ENCODE measurements around the gene CYBA. TPM values are rescaled to one million over a fixed set of nuclear protein-coding genes. Genes with fewer than 3 reads are reported as not detected.
A peak's percentile ranks its signal among the peaks of the same experiment; 100 is the strongest.

The CYBA gene
- total and polyA plus RNA-seq, 2 of the 4 experiments (the other 2 are of a cell fraction): 65.6 to 169 TPM

GRCh38 chr16:88697116-88697830, 46.4 kb upstream of the CYBA start:
- ATAC-seq (ENCODE audit: low read depth): no peak
- no peak overlapping the region for H2BK5ac ChIP-seq (ENCODE audit: low read depth, low read length, poor library complexity, severe bottlenecking)
- H3K27me3 ChIP-seq (ENCODE audit: control insufficient read depth, insufficient read depth, low read length): no peaks in the 10 kb centered on the region; the same call in 1 of the 2 replicates
- ChIA-PET POLR2A (ENCODE audit: unreplicated experiment) (no interaction called here), CTCF (interaction anchor here (0.6 kb wide), 1 partner anchor 69 kb away, joined by 4 read pairs; no protein-coding TSS in a partner anchor)
- H2BK15ac ChIP-seq (ENCODE audit: low read depth, low read length): no peak overlapping the region
- in situ Hi-C loops (cut with MboI; ENCODE audit: low sequenced_read_pairs): no loop called here
- H4K8ac ChIP-seq (ENCODE audit: low read depth in 2 of 2, low read length in 2 of 2): no peak overlapping the region
- H2BK120ac ChIP-seq (ENCODE audit: low read depth, low read length): no peak overlapping the region
- no peak overlapping the region for H3K14ac ChIP-seq (replicated peaks; ENCODE audit: low read depth, low read length)
- H3K4me1 ChIP-seq (ENCODE audit: control insufficient read depth, insufficient read depth, low read length): peaks cover 8% of the 10 kb centered on the region
- H2BK20ac ChIP-seq (ENCODE audit: low read depth, low read length): no peak overlapping the region
- H3K56ac ChIP-seq (ENCODE audit: extremely low read depth, insufficient read depth, low read length): no peak overlapping the region
- no peak overlapping the region for H2AK9ac ChIP-seq (replicated peaks; ENCODE audit: low read depth, low read length, poor library complexity)
- peaks cover 0 to 27% of the 10 kb centered on the region in 2 experiments; a peak in 2 of 4 replicates for H3K79me1 ChIP-seq (ENCODE audit: low read depth in 1 of 2, low read length in 2 of 2)
- H4K5ac ChIP-seq (ENCODE audit: low read depth, low read length): no peak overlapping the region
- TSS peak; percentile 30 for BruUV-seq (replicated peaks)
- 95% methylated on average over 27 of the region's 47 CpGs; no CpG with 5 or more reads in 1 of the 2 experiments for WGBS, 2 experiments (ENCODE audit: extremely low coverage in 2 of 2, insufficient read length in 1 of 2)
- DNase-seq: no peak
- no peak overlapping the region for H3K27ac ChIP-seq (ENCODE audit: insufficient read depth, low read length)
- H3K9me1 ChIP-seq (ENCODE audit: insufficient read depth, low read length): no peaks in the 10 kb centered on the region; the same call in none of the 2 replicates
- H3K4ac ChIP-seq (ENCODE audit: low read depth, low read length): no peak overlapping the region
- H3K4me3 ChIP-seq (ENCODE audit: insufficient read depth, low read depth, low read length): no peak overlapping the region
- no peak overlapping the region for H3K18ac ChIP-seq (ENCODE audit: low read depth, low read length)
- no peak overlapping the region for H3K9ac ChIP-seq (ENCODE audit: low read depth, low read length)
- dilution Hi-C loops (cut with HindIII; ENCODE audit: low sequenced_read_pairs, unreplicated experiment): no loop called here
- no peak overlapping the region for H2AFZ ChIP-seq (replicated peaks; ENCODE audit: low read length, poor library complexity)
- no peak overlapping the region for H2AK5ac ChIP-seq (ENCODE audit: low read depth, low read length)
- H3K4me2 ChIP-seq (ENCODE audit: low read depth, low read length): no peak overlapping the region
- H3K36me3 ChIP-seq (ENCODE audit: control insufficient read depth, insufficient read depth, low read length): peaks cover 33% of the 10 kb centered on the region
- no peak overlapping the region for H4K91ac ChIP-seq (ENCODE audit: insufficient read depth, low read depth, low read length)
- no peaks in the 10 kb centered on the region for H3K9me3 ChIP-seq (ENCODE audit: control insufficient read depth, insufficient read depth, low read length)
- H3K23ac ChIP-seq (ENCODE audit: low read depth, low read length): no peak overlapping the region
- no peaks in the 10 kb centered on the region; the same call in 1 of the 2 replicates for H4K20me1 ChIP-seq (ENCODE audit: insufficient read depth, low read length)
- intact Hi-C loops (cut with micrococcal nuclease): no loop called here
- no peak for TF ChIP-seq SMC3 (IDR thresholded peaks at IDR 0.05; ENCODE audit: low read depth, low read length)
- no peak for TF ChIP-seq CTCF (conservative IDR thresholded peaks at IDR 0.05; ENCODE audit: low read depth, low read length)
- no peak for TF ChIP-seq MAFK (IDR thresholded peaks at IDR 0.05; ENCODE audit: low read depth, low read length)
- TF ChIP-seq, protein P1, sequence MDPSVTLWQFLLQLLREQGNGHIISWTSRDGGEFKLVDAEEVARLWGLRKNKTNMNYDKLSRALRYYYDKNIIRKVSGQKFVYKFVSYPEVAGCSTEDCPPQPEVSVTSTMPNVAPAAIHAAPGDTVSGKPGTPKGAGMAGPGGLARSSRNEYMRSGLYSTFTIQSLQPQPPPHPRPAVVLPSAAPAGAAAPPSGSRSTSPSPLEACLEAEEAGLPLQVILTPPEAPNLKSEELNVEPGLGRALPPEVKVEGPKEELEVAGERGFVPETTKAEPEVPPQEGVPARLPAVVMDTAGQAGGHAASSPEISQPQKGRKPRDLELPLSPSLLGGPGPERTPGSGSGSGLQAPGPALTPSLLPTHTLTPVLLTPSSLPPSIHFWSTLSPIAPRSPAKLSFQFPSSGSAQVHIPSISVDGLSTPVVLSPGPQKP (IDR thresholded peaks at IDR 0.05; ENCODE audit: borderline replicate concordance, low read depth, low read length): no peak
- TF ChIP-seq, protein P2, sequence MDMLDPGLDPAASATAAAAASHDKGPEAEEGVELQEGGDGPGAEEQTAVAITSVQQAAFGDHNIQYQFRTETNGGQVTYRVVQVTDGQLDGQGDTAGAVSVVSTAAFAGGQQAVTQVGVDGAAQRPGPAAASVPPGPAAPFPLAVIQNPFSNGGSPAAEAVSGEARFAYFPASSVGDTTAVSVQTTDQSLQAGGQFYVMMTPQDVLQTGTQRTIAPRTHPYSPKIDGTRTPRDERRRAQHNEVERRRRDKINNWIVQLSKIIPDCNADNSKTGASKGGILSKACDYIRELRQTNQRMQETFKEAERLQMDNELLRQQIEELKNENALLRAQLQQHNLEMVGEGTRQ (IDR thresholded peaks at IDR 0.05; ENCODE audit: low read depth, low read length): no peak
- TF ChIP-seq POLR2A (IDR thresholded peaks at IDR 0.05; ENCODE audit: low read depth, low read length): no peak
- TF ChIP-seq RFX5 (IDR thresholded peaks at IDR 0.05; ENCODE audit: low read depth, low read length): no peak
- no peak for TF ChIP-seq CEBPB (IDR thresholded peaks at IDR 0.05; ENCODE audit: low read depth, low read length)
- TF ChIP-seq MXI1 (IDR thresholded peaks at IDR 0.05; ENCODE audit: borderline replicate concordance, low read depth, low read length): no peak
- TF ChIP-seq BHLHE40 (IDR thresholded peaks at IDR 0.05; ENCODE audit: low read depth, low read length): no peak
- no peak for TF ChIP-seq RCOR1 (IDR thresholded peaks at IDR 0.05; ENCODE audit: insufficient replicate concordance, low read length)
- no peak for TF ChIP-seq CHD1 (IDR thresholded peaks at IDR 0.05; ENCODE audit: low read depth, low read length)
- TF ChIP-seq FOS (IDR thresholded peaks at IDR 0.05; ENCODE audit: low read depth, low read length): no peak
- TF ChIP-seq NFE2L2 (IDR thresholded peaks at IDR 0.05; ENCODE audit: low read depth, low read length): no peak
- TF ChIP-seq MAZ (IDR thresholded peaks at IDR 0.05; ENCODE audit: borderline replicate concordance, low read depth, low read length): no peak

Data from IMR-90 (cell line).